ENCODE data around the gene APOL5.

GRCh38 chr22:35708917-35709316, 8.8 kb upstream of the APOL5 start:
- TF ChIP-seq, protein P1, sequence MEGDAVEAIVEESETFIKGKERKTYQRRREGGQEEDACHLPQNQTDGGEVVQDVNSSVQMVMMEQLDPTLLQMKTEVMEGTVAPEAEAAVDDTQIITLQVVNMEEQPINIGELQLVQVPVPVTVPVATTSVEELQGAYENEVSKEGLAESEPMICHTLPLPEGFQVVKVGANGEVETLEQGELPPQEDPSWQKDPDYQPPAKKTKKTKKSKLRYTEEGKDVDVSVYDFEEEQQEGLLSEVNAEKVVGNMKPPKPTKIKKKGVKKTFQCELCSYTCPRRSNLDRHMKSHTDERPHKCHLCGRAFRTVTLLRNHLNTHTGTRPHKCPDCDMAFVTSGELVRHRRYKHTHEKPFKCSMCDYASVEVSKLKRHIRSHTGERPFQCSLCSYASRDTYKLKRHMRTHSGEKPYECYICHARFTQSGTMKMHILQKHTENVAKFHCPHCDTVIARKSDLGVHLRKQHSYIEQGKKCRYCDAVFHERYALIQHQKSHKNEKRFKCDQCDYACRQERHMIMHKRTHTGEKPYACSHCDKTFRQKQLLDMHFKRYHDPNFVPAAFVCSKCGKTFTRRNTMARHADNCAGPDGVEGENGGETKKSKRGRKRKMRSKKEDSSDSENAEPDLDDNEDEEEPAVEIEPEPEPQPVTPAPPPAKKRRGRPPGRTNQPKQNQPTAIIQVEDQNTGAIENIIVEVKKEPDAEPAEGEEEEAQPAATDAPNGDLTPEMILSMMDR (conservative IDR thresholded peaks at IDR 0.05; ENCODE audit: low read length), result no peak
- TF ChIP-seq EZH2phosphoT487 (IDR thresholded peaks at IDR 0.05; ENCODE audit: borderline replicate concordance, low read depth, low read length), result no peak

Measured in OCI-LY7 (cell line).